Adrenal gland (tissue), 12 donors: Measurements from ENCODE around the gene MRPL50. TPM values are rescaled to one million over a fixed set of nuclear protein-coding genes. Genes with fewer than 3 reads are reported as not detected.
A peak's percentile ranks its signal among the peaks of the same experiment; 100 is the strongest.

Experiments used
- DNase-seq, 7 donors: peaks; one replicate each; pipeline ENCODE4 v3.0.0-alpha.2; 2019 to 2020
- H3K27ac ChIP-seq, 5 donors: fragments of 200-600 bp; sonication (generic) in 4 of 5; 1 replicate in 3 of 5; 2 replicates in 2 of 5; pipeline versions ENCODE4 v1.5.1 to v1.8.0; 2016 to 2020; ENCODE audit warnings: mild to moderate bottlenecking in 1 of 5
- H3K27me3 ChIP-seq: fragments of 200-600 bp; 2 replicates; pipeline ENCODE4 v1.8.0; 2021
- H3K36me3 ChIP-seq, 2 donors: fragments of 200-600 bp; replicated peaks in 1 of 2; 1 replicate in 1 of 2; 2 replicates in 1 of 2; pipeline versions ENCODE4 v1.5.1 to v1.8.0; 2018 to 2022
- H3K4me1 ChIP-seq, 2 donors: fragments of 200-600 bp; replicated peaks in 1 of 2; 1 replicate in 1 of 2; 2 replicates in 1 of 2; pipeline versions ENCODE4 v1.5.1 to v1.8.0; 2018 to 2021
- H3K4me3 ChIP-seq, 4 donors: fragments of 200-600 bp; sonication (generic) in 3 of 4; one replicate each; pipeline ENCODE4 v1.5.1; 2016 to 2018
- H3K9me3 ChIP-seq, 3 donors: fragments of 200-600 bp; sonication (generic) in 1 of 3; replicated peaks in 1 of 3; 1 replicate in 2 of 3; 2 replicates in 1 of 3; pipeline versions ENCODE4 v1.5.1 to v1.8.0; 2016 to 2021
- CTCF ChIP-seq, 6 experiments: fragments of 450-650 bp in 4 of 6; fragments of 200-600 bp in 2 of 6; sonication (generic) in 1 of 6; IDR thresholded peaks; 1 replicate in 5 of 6; 2 replicates in 1 of 6; pipeline versions ENCODE4 v1.5.1 to v1.8.0; 2016 to 2021; ENCODE audit warnings: antibody characterized with exemption in 6 of 6, mild to moderate bottlenecking in 2 of 6, moderate library complexity in 1 of 6
- POLR2A ChIP-seq, 2 donors: fragments of 450-650 bp; IDR thresholded peaks; one replicate each; pipeline ENCODE4 v1.6.1; 2017; ENCODE audit warnings: antibody characterized with exemption in 2 of 2, mild to moderate bottlenecking in 2 of 2, moderate library complexity in 1 of 2
- WGBS, 4 donors: extraction: QIAGEN DNeasy Blood & Tissue Kit in 2 of 4; methylation state at CpG; one replicate each; pipeline versions ENCODE4 v1.1.5 to v1.1.7; 2013 to 2017; 5-methylcytosine and 5-hydroxymethylcytosine counted together
- intact Hi-C, 2 donors: fragments of 100-400 bp; cut with DNase I; formaldehyde crosslinking; loops; one replicate each; pipeline versions ENCODE4 v1.14.1 to v1.15.0; 2022 to 2023
- polyA plus RNA-seq, 3 donors: library from polyadenylated mRNA; stranded (reverse); fragments of 200-250 nt in 2 of 3; fragments of 350-450 nt in 1 of 3; fragmentation: Illumina TruSeq in 1 of 3; extraction: RNeasy Lipid Tissue Mini Kit (QIAGEN cat#74804) in 1 of 3; gene quantifications; one replicate each; pipeline ENCODE4 v1.2.3, GENCODE V29; 2013 to 2014
- total RNA-seq, 9 donors: library from RNA; depleted of rRNA in 4 of 9; stranded (reverse); fragments of >200 nt in 4 of 9; fragments of 120-200 nt in 1 of 9; fragmentation: NEBNext Ultra II Directional in 1 of 9; extraction: Animal tissue kit (Norgen Biotek cat#: 25700) in 1 of 9; gene quantifications; one replicate each; pipeline versions ENCODE4 v1.1.0 to v1.2.4, GENCODE V29; 2013 to 2023
- donor health status: healthy with polysubstance abuse.
- donor health status: Bipolar disorder and iron deficiency.
- donor health status: DM: yes; HTN: yes; CAD: no.
- donor health status: DM: no; HTN: no; CAD: no.
- donor health status: DM: no; HTN: no; CAD: no.
- donor health status: DM: yes; HTN: yes; CAD: no.

Gene MRPL50
- total and polyA plus RNA-seq, 12 donors: 8.4 to 48.5 (median 15.9) TPM

GRCh38 chr9:101432740-101433139 lies 34.3 kb upstream of the MRPL50 start:
- intact Hi-C loops: no loop called here
- TF ChIP-seq POLR2A (IDR thresholded peaks at IDR 0.05) (no peak), CTCF (IDR thresholded peaks at IDR 0.05) (no peak)
- peak in 1 of 7 donors; percentile 37 for DNase-seq
- H3K36me3 ChIP-seq: no peaks in the 10 kb centered on the region
- H3K9me3 ChIP-seq: no peaks in the 10 kb centered on the region
- WGBS, 4 donors: 43 to 55% (median 46%) methylated on average over 1 of the region's 1 CpG
- H3K27me3 ChIP-seq: no peaks in the 10 kb centered on the region
- peak overlapping the region in 1 of 5 donors; percentile 13 for H3K27ac ChIP-seq
- H3K4me1 ChIP-seq: peaks cover 0 to 17% of the 10 kb centered on the region in 2 donors
- H3K4me3 ChIP-seq: no peak overlapping the region

- TF ChIP-seq POLR2A (IDR thresholded peaks at IDR 0.05) (no peak), CTCF (IDR thresholded peaks at IDR 0.05) (no peak)
- Histone ChIP-seq H3K9me3 (no peaks in the 10 kb centered on the region), H3K4me3 (no peak overlapping the region), H3K4me1 (peaks cover 0 to 17% of the 10 kb centered on the region in 2 donors), H3K27ac (no peak overlapping the region), H3K27me3 (no peaks in the 10 kb centered on the region), H3K36me3 (no peaks in the 10 kb centered on the region)
- DNase-seq: no peak
- intact Hi-C loops: no loop called here
Measured at GRCh38 chr9:101432171-101432570, 33.8 kb upstream of the MRPL50 start.

- 88 to 95% (median 94%) methylated on average over 7 of the region's 7 CpGs for WGBS, 4 donors
- DNase-seq: no peak
- intact Hi-C loops: no loop called here
Measured at GRCh38 chr9:101429736-101430135, 31.3 kb upstream of the MRPL50 start.

GRCh38 chr9:101428909-101429308 lies 30.5 kb upstream of the MRPL50 start:
- Histone ChIP-seq H3K27ac (no peak overlapping the region), H3K36me3 (no peaks in the 10 kb centered on the region), H3K4me1 (peaks cover 0 to 17% of the 10 kb centered on the region in 2 donors), H3K9me3 (no peaks in the 10 kb centered on the region), H3K4me3 (no peak overlapping the region), H3K27me3 (no peaks in the 10 kb centered on the region)
- TF ChIP-seq CTCF (IDR thresholded peaks at IDR 0.05) (no peak), POLR2A (IDR thresholded peaks at IDR 0.05) (no peak)
- DNase-seq: no peak
- intact Hi-C loops: no loop called here
- WGBS, 4 donors: 64 to 75% (median 67%) methylated on average over 2 to 3 of the region's 3 CpGs

More at GRCh38 chr9:101429736-101430135, 31.3 kb upstream of the MRPL50 start:
- H3K27ac ChIP-seq: no peak overlapping the region
- H3K36me3 ChIP-seq: no peaks in the 10 kb centered on the region
- H3K9me3 ChIP-seq: no peaks in the 10 kb centered on the region
- peaks cover 0 to 17% of the 10 kb centered on the region in 2 donors for H3K4me1 ChIP-seq
- no peaks in the 10 kb centered on the region for H3K27me3 ChIP-seq
- TF ChIP-seq POLR2A (IDR thresholded peaks at IDR 0.05): no peak
- TF ChIP-seq CTCF (IDR thresholded peaks at IDR 0.05): no peak
- no peak overlapping the region for H3K4me3 ChIP-seq
